Measurements from ENCODE around the gene COL12A1. TPM values are rescaled to one million over a fixed set of nuclear protein-coding genes. Genes with fewer than 3 reads are reported as not detected.

COL12A1 gene
- total and polyA plus RNA-seq, 2 donors (not counting 1 experiment from before 2014, with no cell fraction given) = not detected

DNA sequence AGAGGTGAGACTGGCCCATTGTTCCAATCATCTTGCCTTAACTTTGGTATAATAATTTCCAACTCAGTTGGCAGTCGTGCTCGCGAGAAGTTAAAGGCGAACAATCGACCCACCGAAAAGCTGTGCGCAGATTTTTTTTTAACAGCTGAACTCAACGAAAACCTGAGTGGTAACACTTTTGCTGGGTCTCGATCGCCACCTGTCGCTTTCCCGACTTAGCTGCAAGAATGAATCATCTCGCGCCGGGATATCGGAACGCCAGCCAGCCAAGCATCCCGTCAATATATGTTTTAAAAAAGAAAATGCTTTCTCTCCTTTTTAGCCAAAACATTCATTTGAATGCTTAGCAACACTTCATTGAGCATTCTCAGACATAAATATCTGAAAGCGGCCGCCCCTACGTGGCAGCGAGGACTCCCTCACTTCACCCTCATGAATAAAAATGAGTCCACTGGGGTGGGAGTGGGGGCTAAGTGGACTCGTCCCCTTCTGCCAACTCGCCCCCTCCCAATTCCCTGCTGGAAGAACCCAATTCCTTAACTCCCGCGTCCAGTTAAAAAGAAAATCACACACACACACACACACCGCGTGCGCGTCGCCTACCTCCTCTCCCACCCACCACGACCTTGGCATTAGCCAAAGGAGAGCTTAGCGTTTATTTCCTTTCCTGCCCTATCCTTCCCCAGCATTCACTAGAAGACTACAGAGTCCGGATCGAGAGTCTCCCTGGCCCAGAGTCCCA is 1.5 kb downstream of the COL12A1 start:
- Histone ChIP-seq H3K79me2 (ENCODE audit: control insufficient read depth, insufficient read depth, low read length) (no peaks in the 10 kb centered on the region), H3K9me3 (ENCODE audit: control extremely low read depth in 1 of 3, control insufficient read depth in 2 of 3, insufficient read depth in 1 of 3, low read length in 2 of 3) (peaks cover 0 to 38% (median 0%) of the 10 kb centered on the region in 3 donors), H3K27ac (ENCODE audit: low read length in 2 of 2) (no peak overlapping the region), H3K36me3 (replicated peaks in 1 of 2; ENCODE audit: control extremely low read depth in 1 of 2, control insufficient read depth in 1 of 2, extremely low read depth in 1 of 2, insufficient read depth in 2 of 2, low read length in 1 of 2) (no peaks in the 10 kb centered on the region), H3K4me3 (ENCODE audit: control extremely low read depth in 1 of 5, extremely low read depth in 1 of 5, insufficient read depth in 1 of 5, low read depth in 2 of 5, low read length in 4 of 5) (peak overlapping the region in 3 of 5 experiments; percentile 17 to 20 (median 18)), H3K27me3 (replicated peaks in 1 of 4; ENCODE audit: control extremely low read depth in 1 of 4, control insufficient read depth in 3 of 4, insufficient read depth in 4 of 4, low read length in 3 of 4) (peaks cover 0 to 78% (median 51%) of the 10 kb centered on the region in 4 experiments), H3K4me2 (replicated peaks; ENCODE audit: low read depth, low read length, poor library complexity, severe bottlenecking) (peak overlapping the region; percentile 64), H2AFZ (ENCODE audit: insufficient read depth, low read depth, low read length, poor library complexity, severe bottlenecking) (peak overlapping the region; percentile 20), H3K4me1 (ENCODE audit: control insufficient read depth in 2 of 2, insufficient read depth in 2 of 2, low read length in 2 of 2) (peaks cover 57 to 62% of the 10 kb centered on the region in 2 donors), H3K9ac (ENCODE audit: low read length) (peak overlapping the region; percentile 43), H4K20me1 (ENCODE audit: control insufficient read depth, insufficient read depth, low read length, poor library complexity, severe bottlenecking) (no peaks in the 10 kb centered on the region)
- H3K4me1 Mint-ChIP-seq = peaks cover 62% of the 10 kb centered on the region
- peaks cover 81% of the 10 kb centered on the region for H3K27me3 Mint-ChIP-seq
- POLR2A ChIA-PET = no interaction called here
- no peak overlapping the region for H3K27ac Mint-ChIP-seq
- DNase-seq (peak; percentile 54), ATAC-seq (ENCODE audit: low read depth) (no peak)
- intact Hi-C loops (cut with micrococcal nuclease) = no loop called here
- H3K4me3 Mint-ChIP-seq = peak overlapping the region; percentile 74
- WGBS (ENCODE audit: insufficient coverage) = 10% methylated on average over 20 of the region's 35 CpGs
- no peaks in the 10 kb centered on the region for H3K9me3 Mint-ChIP-seq (ENCODE audit: insufficient read depth)
- TF ChIP-seq, protein P1, sequence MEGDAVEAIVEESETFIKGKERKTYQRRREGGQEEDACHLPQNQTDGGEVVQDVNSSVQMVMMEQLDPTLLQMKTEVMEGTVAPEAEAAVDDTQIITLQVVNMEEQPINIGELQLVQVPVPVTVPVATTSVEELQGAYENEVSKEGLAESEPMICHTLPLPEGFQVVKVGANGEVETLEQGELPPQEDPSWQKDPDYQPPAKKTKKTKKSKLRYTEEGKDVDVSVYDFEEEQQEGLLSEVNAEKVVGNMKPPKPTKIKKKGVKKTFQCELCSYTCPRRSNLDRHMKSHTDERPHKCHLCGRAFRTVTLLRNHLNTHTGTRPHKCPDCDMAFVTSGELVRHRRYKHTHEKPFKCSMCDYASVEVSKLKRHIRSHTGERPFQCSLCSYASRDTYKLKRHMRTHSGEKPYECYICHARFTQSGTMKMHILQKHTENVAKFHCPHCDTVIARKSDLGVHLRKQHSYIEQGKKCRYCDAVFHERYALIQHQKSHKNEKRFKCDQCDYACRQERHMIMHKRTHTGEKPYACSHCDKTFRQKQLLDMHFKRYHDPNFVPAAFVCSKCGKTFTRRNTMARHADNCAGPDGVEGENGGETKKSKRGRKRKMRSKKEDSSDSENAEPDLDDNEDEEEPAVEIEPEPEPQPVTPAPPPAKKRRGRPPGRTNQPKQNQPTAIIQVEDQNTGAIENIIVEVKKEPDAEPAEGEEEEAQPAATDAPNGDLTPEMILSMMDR (IDR thresholded peaks at IDR 0.05) = peak; percentile 25
- no peak for TF ChIP-seq EZH2 (IDR thresholded peaks at IDR 0.05; ENCODE audit: borderline replicate concordance, insufficient read depth, low read depth, low read length, poor library complexity, severe bottlenecking)
- CTCF ChIA-PET = interaction anchor here (0.6 to 10.7 kb wide), 7 partner anchors 10 to 1818 kb away, joined by 3 to 388 read pairs (median 4); no protein-coding TSS in a partner anchor

- H3K4me1 Mint-ChIP-seq = peaks cover 58% of the 10 kb centered on the region
- H3K9ac ChIP-seq (ENCODE audit: low read length) = no peak overlapping the region
Observed at GRCh38 chr6:75203721-75204120, 2.1 kb downstream of the COL12A1 start.

More at GRCh38 chr6:75203721-75204120, 2.1 kb downstream of the COL12A1 start:
- TF ChIP-seq, protein P1 (IDR thresholded peaks at IDR 0.05) = no peak
- TF ChIP-seq EZH2 (IDR thresholded peaks at IDR 0.05; ENCODE audit: borderline replicate concordance, insufficient read depth, low read depth, low read length, poor library complexity, severe bottlenecking) = no peak
- H3K27me3 ChIP-seq (replicated peaks in 1 of 4; ENCODE audit: control extremely low read depth in 1 of 4, control insufficient read depth in 3 of 4, insufficient read depth in 4 of 4, low read length in 3 of 4) = peaks cover 0 to 75% (median 49%) of the 10 kb centered on the region in 4 experiments
- ATAC-seq (ENCODE audit: low read depth) (no peak), DNase-seq (no peak)
- peaks cover 0 to 38% (median 0%) of the 10 kb centered on the region in 3 donors for H3K9me3 ChIP-seq (ENCODE audit: control extremely low read depth in 1 of 3, control insufficient read depth in 2 of 3, insufficient read depth in 1 of 3, low read length in 2 of 3)
- no peaks in the 10 kb centered on the region for H3K79me2 ChIP-seq (ENCODE audit: control insufficient read depth, insufficient read depth, low read length)
- H3K4me1 ChIP-seq (ENCODE audit: control insufficient read depth in 2 of 2, insufficient read depth in 2 of 2, low read length in 2 of 2) = peaks cover 55 to 60% of the 10 kb centered on the region in 2 donors
- ChIA-PET CTCF (interaction anchor here (0.6 to 10.7 kb wide), 7 partner anchors 9 to 1818 kb away, joined by 3 to 388 read pairs (median 4); no protein-coding TSS in a partner anchor), POLR2A (no interaction called here)
- H3K27ac ChIP-seq (ENCODE audit: low read length in 2 of 2) = no peak overlapping the region
- no peaks in the 10 kb centered on the region for H4K20me1 ChIP-seq (ENCODE audit: control insufficient read depth, insufficient read depth, low read length, poor library complexity, severe bottlenecking)
- H3K4me3 ChIP-seq (ENCODE audit: control extremely low read depth in 1 of 5, extremely low read depth in 1 of 5, insufficient read depth in 1 of 5, low read depth in 2 of 5, low read length in 4 of 5) = no peak overlapping the region
- peak overlapping the region; percentile 44 for H3K4me3 Mint-ChIP-seq
- 64% methylated on average over 4 of the region's 5 CpGs for WGBS (ENCODE audit: insufficient coverage)
- H3K27me3 Mint-ChIP-seq = peaks cover 79% of the 10 kb centered on the region
- no peaks in the 10 kb centered on the region for H3K36me3 ChIP-seq (replicated peaks in 1 of 2; ENCODE audit: control extremely low read depth in 1 of 2, control insufficient read depth in 1 of 2, extremely low read depth in 1 of 2, insufficient read depth in 2 of 2, low read length in 1 of 2)
- intact Hi-C loops (cut with micrococcal nuclease) = no loop called here
- H3K4me2 ChIP-seq (replicated peaks; ENCODE audit: low read depth, low read length, poor library complexity, severe bottlenecking) = no peak overlapping the region
- no peak overlapping the region for H2AFZ ChIP-seq (ENCODE audit: insufficient read depth, low read depth, low read length, poor library complexity, severe bottlenecking)
- H3K27ac Mint-ChIP-seq = no peak overlapping the region
- H3K9me3 Mint-ChIP-seq (ENCODE audit: insufficient read depth) = no peaks in the 10 kb centered on the region

Measured in B cell (primary cell).